Measurements from ENCODE around the gene FBXO28. TPM values are rescaled to one million over a fixed set of nuclear protein-coding genes. Genes with fewer than 3 reads are reported as not detected.

FBXO28 gene
- total and polyA plus RNA-seq, 10 of the 15 experiments (the other 5 are each of a cell fraction or from before 2014, with no cell fraction given): 4.3 to 23.2 (median 18.4) TPM

GRCh38 chr1:224106568-224107281 is 7.2 kb upstream of the FBXO28 start:
- H3K36me3 ChIP-seq (ENCODE audit: control insufficient read depth in 2 of 2, insufficient read depth in 2 of 2, low read length in 1 of 2): no peaks in the 10 kb centered on the region
- no peaks in the 10 kb centered on the region for H3K4me1 ChIP-seq (ENCODE audit: control insufficient read depth, insufficient read depth, low read length)
- H3K27ac ChIP-seq (ENCODE audit: control insufficient read depth, insufficient read depth): no peak overlapping the region
- H3K27me3 ChIP-seq (replicated peaks in 1 of 2; ENCODE audit: control insufficient read depth in 2 of 2, insufficient read depth in 2 of 2, low read length in 1 of 2): no peaks in the 10 kb centered on the region
- FAIRE-seq (peak; percentile 75), ATAC-seq (peak; percentile 99), DNase-seq (ENCODE audit: low read depth, low spot score) (no peak)
- H3K4me3 ChIP-seq: no peak overlapping the region
- intact Hi-C loops (cut with micrococcal nuclease; ENCODE audit: unreplicated experiment) (loop anchor here (2.0 kb wide), 1 partner anchor 408 kb away; no protein-coding TSS in a partner anchor), in situ Hi-C loops (cut with MboI) (no loop called here)
- no peaks in the 10 kb centered on the region for H3K9me3 ChIP-seq (replicated peaks; ENCODE audit: control insufficient read depth, insufficient read depth, low read length)
- BruUV-seq (replicated peaks): no TSS peak
- H3K9ac ChIP-seq (ENCODE audit: control insufficient read depth, insufficient read depth, low read length): no peak overlapping the region
- peak overlapping the region; percentile 17; the same call in 1 of the 2 replicates for H3K4me2 ChIP-seq (ENCODE audit: control insufficient read depth, insufficient read depth)
- ChIA-PET CTCF (interaction anchor here (0.6 to 2.7 kb wide), 12 partner anchors 10 to 406 kb away, joined by 3 to 18 read pairs (median 4); no protein-coding TSS in a partner anchor), RAD21 (ENCODE audit: unreplicated experiment) (interaction anchor here (0.9 to 1.1 kb wide), 4 partner anchors 9 to 408 kb away, joined by 3 to 6 read pairs (median 3); no protein-coding TSS in a partner anchor), POLR2A (interaction anchor here (0.5 kb wide), 2 partner anchors 18 to 80 kb away, joined by 3 to 6 read pairs; no protein-coding TSS in a partner anchor), SMC1A (ENCODE audit: uncharacterized antibody, unreplicated experiment) (interaction anchor here (1.0 to 2.0 kb wide), 6 partner anchors 10 to 405 kb away, joined by 3 to 6 read pairs (median 4); no protein-coding TSS in a partner anchor)
- 29% methylated on average over 5 of the region's 5 CpGs for WGBS (ENCODE audit: insufficient coverage, insufficient replicate concordance, low lambda C conversion rate, missing lambda C conversion rate)
- H2AFZ ChIP-seq (ENCODE audit: control insufficient read depth, low read depth, low read length): peak overlapping the region; percentile 53
- TF ChIP-seq REST (IDR thresholded peaks at IDR 0.05; ENCODE audit: low read depth, low read length) (no peak), SMC3 (IDR thresholded peaks at IDR 0.05; ENCODE audit: borderline replicate concordance, low read length) (peak; percentile 40; the same call in 1 of the 2 replicates), DPF2 (IDR thresholded peaks at IDR 0.05) (no peak), RAD21 (IDR thresholded peaks at IDR 0.05; ENCODE audit: insufficient read depth, low read depth, low read length) (peak; percentile 54), CTCF (IDR thresholded peaks at IDR 0.05 in 2 of 3, conservative IDR thresholded peaks at IDR 0.05 in 1 of 3; ENCODE audit: control insufficient read depth in 2 of 3, extremely low read depth in 1 of 3, insufficient read depth in 1 of 3, low read depth in 3 of 3, low read length in 3 of 3) (peak; percentile 48 to 51 (median 50)), MYB (IDR thresholded peaks at IDR 0.05; ENCODE audit: borderline replicate concordance, low read depth, low read length) (no peak), MEF2A (IDR thresholded peaks at IDR 0.05; ENCODE audit: insufficient read depth, low read depth, low read length) (no peak), SMARCA5 (IDR thresholded peaks at IDR 0.05) (0 out of 2 replicates have a peak, but pooled peaks have one; percentile 26), POLR2A (IDR thresholded peaks at IDR 0.05; ENCODE audit: low read depth, low read length) (peak; percentile 42; the same call in 1 of the 2 replicates)
- H4K20me1 ChIP-seq (ENCODE audit: control insufficient read depth, insufficient read depth): no peaks in the 10 kb centered on the region
- no peaks in the 10 kb centered on the region for H3K79me2 ChIP-seq (ENCODE audit: control insufficient read depth, insufficient read depth, low read length)
